ENCODE data around the gene GPR137B. TPM values are rescaled to one million over a fixed set of nuclear protein-coding genes. Genes with fewer than 3 reads are reported as not detected.

Gene GPR137B
- total and polyA plus RNA-seq, 9 of the 15 experiments (the other 6 are each of a cell fraction or from before 2014, with no cell fraction given) = 0.04 to 1.0 (median 0.62) TPM

- ChIA-PET POLR2A (no interaction called here), CTCF (ENCODE audit: low intra/inter-chr PET ratio) (no interaction called here)
- intact Hi-C loops (cut with micrococcal nuclease) (no loop called here), in situ Hi-C loops (cut with MboI) (no loop called here)
- FAIRE-seq (no peak), DNase-seq (ENCODE audit: extremely low read depth in 1 of 4, low spot score in 3 of 4) (no peak), ATAC-seq (no peak)
- Histone ChIP-seq H3K36me3 (ENCODE audit: control insufficient read depth, insufficient read depth, low read length) (no peaks in the 10 kb centered on the region), H4K20me1 (replicated peaks; ENCODE audit: control insufficient read depth, insufficient read depth, low read length) (no peaks in the 10 kb centered on the region), H3K27ac (ENCODE audit: extremely low read depth, low read depth, low read length) (no peak overlapping the region), H3K4me3 (no peak overlapping the region), H3K4me2 (ENCODE audit: insufficient read depth, low read length) (no peak overlapping the region), H3K9ac (ENCODE audit: insufficient read depth in 1 of 2, low read depth in 2 of 2, low read length in 2 of 2) (no peak overlapping the region), H3K9me1 (ENCODE audit: control insufficient read depth, insufficient read depth, low read length) (no peaks in the 10 kb centered on the region), H3K79me2 (ENCODE audit: control insufficient read depth, insufficient read depth, low read length) (no peaks in the 10 kb centered on the region), H3K9me3 (replicated peaks; ENCODE audit: control insufficient read depth, insufficient read depth, low read depth, low read length) (no peaks in the 10 kb centered on the region), H3K27me3 (ENCODE audit: control insufficient read depth in 2 of 2, insufficient read depth in 2 of 2, low read length in 2 of 2) (no peaks in the 10 kb centered on the region), H3K4me1 (replicated peaks in 1 of 2; ENCODE audit: control insufficient read depth in 2 of 2, insufficient read depth in 2 of 2, low read length in 2 of 2) (peaks cover 0 to 6% of the 10 kb centered on the region in 2 experiments; a peak in 3 of 5 replicates), H2AFZ (ENCODE audit: low read depth, low read length) (no peak overlapping the region)
- WGBS (ENCODE audit: insufficient coverage, low coverage, missing lambda C conversion rate) = 17% methylated on average over 2 of the region's 2 CpGs
- TF ChIP-seq MBD2 (IDR thresholded peaks at IDR 0.05; ENCODE audit: borderline replicate concordance, low read depth) = no peak
- TF ChIP-seq MTF1 (CRISPR knock-in tag; IDR thresholded peaks at IDR 0.05; ENCODE audit: borderline replicate concordance) = no peak
- TF ChIP-seq ZNF398 (CRISPR knock-in tag; IDR thresholded peaks at IDR 0.05) = no peak
- TF ChIP-seq ZNF316 (IDR thresholded peaks at IDR 0.05) = peak; percentile 98
- no peak for TF ChIP-seq RBM39 (optimal IDR thresholded peaks at IDR 0.05; ENCODE audit: low read depth, low read length)
- no peak for TF ChIP-seq NCOA2 (IDR thresholded peaks at IDR 0.05; ENCODE audit: partially characterized antibody in 2 of 2)
- no peak for TF ChIP-seq RBM22 (IDR thresholded peaks at IDR 0.05; ENCODE audit: low read depth, low read length, poor library complexity, severe bottlenecking)
- peak; percentile 99 for TF ChIP-seq MAFF (IDR thresholded peaks at IDR 0.05; ENCODE audit: low read length)
- peak; percentile 99 for TF ChIP-seq MAFK (IDR thresholded peaks at IDR 0.05; ENCODE audit: low read length)
- peak; percentile 95 for TF ChIP-seq MAFG (tag; conservative IDR thresholded peaks at IDR 0.05)
- TF ChIP-seq TAF7 (tag; IDR thresholded peaks at IDR 0.05) = no peak
- TF ChIP-seq POU5F1 (IDR thresholded peaks at IDR 0.05; ENCODE audit: borderline replicate concordance, low read depth, low read length, partially characterized antibody) = no peak
- no peak for TF ChIP-seq HDAC6 (IDR thresholded peaks at IDR 0.05; ENCODE audit: low read depth, low read length)
- no peak for TF ChIP-seq SMAD3 (CRISPR knock-in tag; conservative IDR thresholded peaks at IDR 0.05)
- TF ChIP-seq C11orf30 (IDR thresholded peaks at IDR 0.05; ENCODE audit: low read depth) = peak; percentile 95
- BruUV-seq (replicated peaks) = no TSS peak
Observed at GRCh38 chr1:236242568-236242967, 100.2 kb downstream of the GPR137B start.

Data from K562 (cell line).